NCI-H2029 treated with DMSO at 0.1 percent for 48 hours (cell line): ENCODE data around the gene FAM209B.
"Not testable (repeated sequence)": the region's sequence is repeated elsewhere in the genome, so short reads cannot be mapped to it uniquely, and the experiment has no call there.

Source experiments
- DNase-seq: peaks from one replicate; lab custom pipeline; 2025; lab: John Stamatoyannopoulos, UW

The FAM209B gene

GRCh38 chr20:56532946-56533345 lies at the start of gene FAM209B:
TSS of gene FAM209B (plus strand) at chr20:56533246. CDS start at chr20:56533342, 96 bp downstream.
- DNase-seq: not testable (repeated sequence)

- no peak for DNase-seq
Measured at GRCh38 chr20:56483970-56484369, 49.1 kb upstream of the FAM209B start.

GRCh38 chr20:56487216-56487615 lies 45.8 kb upstream of the FAM209B start:
- DNase-seq: no peak

GRCh38 chr20:56488566-56488965 lies 44.5 kb upstream of the FAM209B start:
- no peak for DNase-seq

GRCh38 chr20:56501116-56501515 lies 31.9 kb upstream of the FAM209B start:
- no peak for DNase-seq

GRCh38 chr20:56503916-56504315 lies 29.1 kb upstream of the FAM209B start:
- no peak for DNase-seq

- no peak for DNase-seq
Measured at GRCh38 chr20:56504373-56505005, 28.6 kb upstream of the FAM209B start.

- no peak for DNase-seq
Measured at GRCh38 chr20:56506103-56506502, 26.9 kb upstream of the FAM209B start.

GRCh38 chr20:56511926-56512325 lies 21.1 kb upstream of the FAM209B start:
- no peak for DNase-seq

- DNase-seq: no peak
Measured at GRCh38 chr20:56513161-56514150, 19.6 kb upstream of the FAM209B start.

- DNase-seq: no peak
Measured at GRCh38 chr20:56516631-56517030, 16.4 kb upstream of the FAM209B start.

GRCh38 chr20:56517211-56517610 lies 15.8 kb upstream of the FAM209B start:
- no peak for DNase-seq

- DNase-seq: no peak
Measured at GRCh38 chr20:56517641-56518040, 15.4 kb upstream of the FAM209B start.

- DNase-seq: no peak
Measured at GRCh38 chr20:56518126-56518525, 14.9 kb upstream of the FAM209B start.

GRCh38 chr20:56518721-56519398 lies 14.2 kb upstream of the FAM209B start:
- DNase-seq: no peak

- no peak for DNase-seq
Measured at GRCh38 chr20:56519551-56519950, 13.5 kb upstream of the FAM209B start.

GRCh38 chr20:56520180-56520579 lies 12.9 kb upstream of the FAM209B start:
- no peak for DNase-seq

GRCh38 chr20:56520746-56521354 lies 12.2 kb upstream of the FAM209B start:
- not testable (repeated sequence) for DNase-seq

GRCh38 chr20:56522311-56522710 lies 10.7 kb upstream of the FAM209B start:
- no peak for DNase-seq

GRCh38 chr20:56524444-56524843 lies 8.6 kb upstream of the FAM209B start, which contains the start of gene FAM209A:
TSS of gene FAM209A (plus strand) at chr20:56524744. CDS start at chr20:56524809, 65 bp downstream.
- not testable (repeated sequence) for DNase-seq

- DNase-seq: no peak
Measured at GRCh38 chr20:56527521-56527920, 5.5 kb upstream of the FAM209B start.

GRCh38 chr20:56537997-56538396 lies 5.0 kb downstream of the FAM209B start:
- DNase-seq: no peak
